ENCODE measurements around the gene OSBPL6.

OSBPL6 gene

GRCh38 chr2:178250429-178250828 is 56.1 kb downstream of the OSBPL6 start:
- H3K9ac ChIP-seq (ENCODE audit: insufficient read length): no peak overlapping the region
- TF ChIP-seq FOXP2 (optimal IDR thresholded peaks at IDR 0.05; ENCODE audit: control extremely low read depth, extremely low read length, insufficient read depth): no peak
- no peak for TF ChIP-seq EZH2 (IDR thresholded peaks at IDR 0.05)
- no peak for TF ChIP-seq POLR2AphosphoS5 (IDR thresholded peaks at IDR 0.05; ENCODE audit: borderline replicate concordance, low read depth, low read length)
- DNase-seq (ENCODE audit: low read depth, low spot score): no peak
- H3K4me3 ChIP-seq: no peak overlapping the region
- no peaks in the 10 kb centered on the region for H3K36me3 ChIP-seq (ENCODE audit: insufficient read depth, low read length)
- H3K9me3 ChIP-seq (ENCODE audit: low read depth, low read length): no peaks in the 10 kb centered on the region
- no peak overlapping the region for H3K27ac ChIP-seq

- no peak for DNase-seq (ENCODE audit: low read depth, low spot score)
- no peak overlapping the region for H3K27ac ChIP-seq
- no peak overlapping the region for H3K4me3 ChIP-seq
- TF ChIP-seq EZH2 (IDR thresholded peaks at IDR 0.05) (no peak), FOXP2 (optimal IDR thresholded peaks at IDR 0.05; ENCODE audit: control extremely low read depth, extremely low read length, insufficient read depth) (no peak), POLR2AphosphoS5 (IDR thresholded peaks at IDR 0.05; ENCODE audit: borderline replicate concordance, low read depth, low read length) (no peak)
- no peaks in the 10 kb centered on the region for H3K36me3 ChIP-seq (ENCODE audit: insufficient read depth, low read length)
- no peaks in the 10 kb centered on the region for H3K9me3 ChIP-seq (ENCODE audit: low read depth, low read length)
- no peak overlapping the region for H3K9ac ChIP-seq (ENCODE audit: insufficient read length)
These were observed 57.0 kb downstream of the OSBPL6 start for GRCh38 chr2:178251151-178251955.

- Histone ChIP-seq H3K9ac (ENCODE audit: insufficient read length) (no peak overlapping the region), H3K36me3 (ENCODE audit: insufficient read depth, low read length) (no peaks in the 10 kb centered on the region), H3K4me3 (no peak overlapping the region), H3K9me3 (ENCODE audit: low read depth, low read length) (no peaks in the 10 kb centered on the region), H3K27ac (no peak overlapping the region)
- no peak for DNase-seq (ENCODE audit: low read depth, low spot score)
- no peak for TF ChIP-seq POLR2AphosphoS5 (IDR thresholded peaks at IDR 0.05; ENCODE audit: borderline replicate concordance, low read depth, low read length)
- no peak for TF ChIP-seq FOXP2 (optimal IDR thresholded peaks at IDR 0.05; ENCODE audit: control extremely low read depth, extremely low read length, insufficient read depth)
- no peak for TF ChIP-seq EZH2 (IDR thresholded peaks at IDR 0.05)
These were observed 62.2 kb downstream of the OSBPL6 start for GRCh38 chr2:178256382-178257042.

GRCh38 chr2:178257127-178257526 is 62.8 kb downstream of the OSBPL6 start:
- no peak overlapping the region for H3K27ac ChIP-seq
- H3K9me3 ChIP-seq (ENCODE audit: low read depth, low read length): no peaks in the 10 kb centered on the region
- no peak overlapping the region for H3K4me3 ChIP-seq
- no peak overlapping the region for H3K9ac ChIP-seq (ENCODE audit: insufficient read length)
- no peak for DNase-seq (ENCODE audit: low read depth, low spot score)
- no peaks in the 10 kb centered on the region for H3K36me3 ChIP-seq (ENCODE audit: insufficient read depth, low read length)
- TF ChIP-seq EZH2 (IDR thresholded peaks at IDR 0.05) (no peak), FOXP2 (optimal IDR thresholded peaks at IDR 0.05; ENCODE audit: control extremely low read depth, extremely low read length, insufficient read depth) (no peak), POLR2AphosphoS5 (IDR thresholded peaks at IDR 0.05; ENCODE audit: borderline replicate concordance, low read depth, low read length) (no peak)

- Histone ChIP-seq H3K27ac (no peak overlapping the region), H3K4me3 (no peak overlapping the region), H3K36me3 (ENCODE audit: insufficient read depth, low read length) (no peaks in the 10 kb centered on the region), H3K9ac (ENCODE audit: insufficient read length) (no peak overlapping the region), H3K9me3 (ENCODE audit: low read depth, low read length) (no peaks in the 10 kb centered on the region)
- TF ChIP-seq FOXP2 (optimal IDR thresholded peaks at IDR 0.05; ENCODE audit: control extremely low read depth, extremely low read length, insufficient read depth): no peak
- TF ChIP-seq EZH2 (IDR thresholded peaks at IDR 0.05): no peak
- TF ChIP-seq POLR2AphosphoS5 (IDR thresholded peaks at IDR 0.05; ENCODE audit: borderline replicate concordance, low read depth, low read length): no peak
- no peak for DNase-seq (ENCODE audit: low read depth, low spot score)
These were observed 64.6 kb downstream of the OSBPL6 start for GRCh38 chr2:178258916-178259315.

- H3K27ac ChIP-seq: no peak overlapping the region
- no peak for DNase-seq (ENCODE audit: low read depth, low spot score)
- H3K4me3 ChIP-seq: no peak overlapping the region
- H3K9me3 ChIP-seq (ENCODE audit: low read depth, low read length): no peaks in the 10 kb centered on the region
- H3K36me3 ChIP-seq (ENCODE audit: insufficient read depth, low read length): no peaks in the 10 kb centered on the region
- TF ChIP-seq POLR2AphosphoS5 (IDR thresholded peaks at IDR 0.05; ENCODE audit: borderline replicate concordance, low read depth, low read length): no peak
- no peak for TF ChIP-seq FOXP2 (optimal IDR thresholded peaks at IDR 0.05; ENCODE audit: control extremely low read depth, extremely low read length, insufficient read depth)
- no peak for TF ChIP-seq EZH2 (IDR thresholded peaks at IDR 0.05)
- H3K9ac ChIP-seq (ENCODE audit: insufficient read length): no peak overlapping the region
These were observed 69.0 kb downstream of the OSBPL6 start for GRCh38 chr2:178263159-178263860.

GRCh38 chr2:178264211-178264610 is 69.9 kb downstream of the OSBPL6 start:
- H3K4me3 ChIP-seq: no peak overlapping the region
- H3K36me3 ChIP-seq (ENCODE audit: insufficient read depth, low read length): no peaks in the 10 kb centered on the region
- H3K9me3 ChIP-seq (ENCODE audit: low read depth, low read length): no peaks in the 10 kb centered on the region
- no peak for TF ChIP-seq FOXP2 (optimal IDR thresholded peaks at IDR 0.05; ENCODE audit: control extremely low read depth, extremely low read length, insufficient read depth)
- no peak for TF ChIP-seq EZH2 (IDR thresholded peaks at IDR 0.05)
- TF ChIP-seq POLR2AphosphoS5 (IDR thresholded peaks at IDR 0.05; ENCODE audit: borderline replicate concordance, low read depth, low read length): no peak
- no peak overlapping the region for H3K27ac ChIP-seq
- DNase-seq (ENCODE audit: low read depth, low spot score): no peak
- no peak overlapping the region for H3K9ac ChIP-seq (ENCODE audit: insufficient read length)

GRCh38 chr2:178265851-178266250 is 71.5 kb downstream of the OSBPL6 start:
- DNase-seq (ENCODE audit: low read depth, low spot score): no peak
- no peak for TF ChIP-seq EZH2 (IDR thresholded peaks at IDR 0.05)
- TF ChIP-seq FOXP2 (optimal IDR thresholded peaks at IDR 0.05; ENCODE audit: control extremely low read depth, extremely low read length, insufficient read depth): no peak
- TF ChIP-seq POLR2AphosphoS5 (IDR thresholded peaks at IDR 0.05; ENCODE audit: borderline replicate concordance, low read depth, low read length): no peak
- Histone ChIP-seq H3K9me3 (ENCODE audit: low read depth, low read length) (no peaks in the 10 kb centered on the region), H3K4me3 (no peak overlapping the region), H3K27ac (no peak overlapping the region), H3K9ac (ENCODE audit: insufficient read length) (no peak overlapping the region), H3K36me3 (ENCODE audit: insufficient read depth, low read length) (no peaks in the 10 kb centered on the region)

All from SK-N-MC (cell line).